Heart left ventricle (tissue), 13 donors: Measurements from ENCODE around the gene PLPPR1.

Experiments used
- CTCF ChIP-seq, 12 donors: fragments of 200-600 bp; sonication (generic) in 4 of 12; IDR thresholded peaks; one replicate each; pipeline versions ENCODE4 v1.5.0 to v1.8.0; 2018 to 2022; ENCODE audit warnings: antibody characterized with exemption in 12 of 12, mild to moderate bottlenecking in 5 of 12
- POLR2A ChIP-seq, 2 donors: fragments of 450-650 bp; IDR thresholded peaks; one replicate each; pipeline ENCODE4 v1.6.1; 2017; ENCODE audit warnings: antibody characterized with exemption in 2 of 2, mild to moderate bottlenecking in 2 of 2, moderate library complexity in 2 of 2
- donor health status: ischemic (EF 13 %, LVEDD 7.1; RV severe dilation, severe dysfunction).
- donor health status: DM: no; HTN: yes; CAD: no.
- donor health status: DM: no; HTN: no; CAD: no.
- donor health status: ischemic (EF 25% LVEDD 6.9; RV normal size, moderate dysfunction).
- donor health status: ischemic (EF 25% LVEDD 5.7; RV mildly dilated, moderate dysfunction).
- donor health status: ischemic (EF 35%, LVEDD 5.7; RV mildly dilated, moderate dysfunction).
- donor health status: nonischemic (EF 11% LVEDD 7.7; RV severe dilation, severe dysfunction).
- donor health status: DM: yes; HTN: yes; CAD: no.
- donor health status: PGD.
- donor health status: ischemic (EF 29% LVEDD 5.4; RV normal size, mild dysfunction).
- donor health status: nonischemic (EF 23%, LVEDD 6.1; RV moderate dilation, normal function).

GRCh38 chr9:101027236-101027635, 1.3 kb upstream of the PLPPR1 start:
- TF ChIP-seq CTCF (IDR thresholded peaks at IDR 0.05): no peak
- no peak for TF ChIP-seq POLR2A (IDR thresholded peaks at IDR 0.05)
